Measurements from ENCODE around the gene PLOD1.

The PLOD1 gene

DNA sequence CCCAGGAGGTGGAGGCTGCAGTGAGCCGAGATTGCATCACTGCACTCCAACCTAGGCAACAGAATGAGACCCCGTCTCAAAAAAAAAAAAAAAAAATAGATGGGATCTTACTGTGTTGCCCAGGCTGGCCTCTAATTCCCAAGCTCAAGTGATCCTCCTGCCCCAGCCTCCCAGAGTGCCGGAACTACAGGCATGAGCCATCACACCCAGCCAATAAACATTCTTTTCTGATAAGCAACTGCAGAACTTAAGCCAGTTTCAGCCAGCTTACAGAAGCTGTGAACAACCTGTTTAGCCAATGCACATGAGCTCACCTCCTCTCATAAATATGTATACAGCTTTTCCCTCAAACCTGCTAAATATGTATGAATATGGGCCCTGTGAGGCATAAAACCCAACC, 81.7 kb downstream of the PLOD1 start:
- ATAC-seq = no peak
- TF ChIP-seq ZNF565 (CRISPR knock-in tag; conservative IDR thresholded peaks at IDR 0.05; ENCODE audit: low read depth) (no peak), ZFP3 (CRISPR knock-in tag; IDR thresholded peaks at IDR 0.05) (no peak), SNAI2 (CRISPR knock-in tag; IDR thresholded peaks at IDR 0.05) (no peak), ESRRG (CRISPR knock-in tag; IDR thresholded peaks at IDR 0.05) (no peak), ISL1 (CRISPR knock-in tag; IDR thresholded peaks at IDR 0.05) (no peak), ZC3H10 (CRISPR knock-in tag; IDR thresholded peaks at IDR 0.05) (no peak), TCF4 (CRISPR knock-in tag; IDR thresholded peaks at IDR 0.05; ENCODE audit: borderline replicate concordance) (no peak), TOX (CRISPR knock-in tag; IDR thresholded peaks at IDR 0.05; ENCODE audit: borderline replicate concordance) (no peak)
- TF ChIP-seq, protein P1, sequence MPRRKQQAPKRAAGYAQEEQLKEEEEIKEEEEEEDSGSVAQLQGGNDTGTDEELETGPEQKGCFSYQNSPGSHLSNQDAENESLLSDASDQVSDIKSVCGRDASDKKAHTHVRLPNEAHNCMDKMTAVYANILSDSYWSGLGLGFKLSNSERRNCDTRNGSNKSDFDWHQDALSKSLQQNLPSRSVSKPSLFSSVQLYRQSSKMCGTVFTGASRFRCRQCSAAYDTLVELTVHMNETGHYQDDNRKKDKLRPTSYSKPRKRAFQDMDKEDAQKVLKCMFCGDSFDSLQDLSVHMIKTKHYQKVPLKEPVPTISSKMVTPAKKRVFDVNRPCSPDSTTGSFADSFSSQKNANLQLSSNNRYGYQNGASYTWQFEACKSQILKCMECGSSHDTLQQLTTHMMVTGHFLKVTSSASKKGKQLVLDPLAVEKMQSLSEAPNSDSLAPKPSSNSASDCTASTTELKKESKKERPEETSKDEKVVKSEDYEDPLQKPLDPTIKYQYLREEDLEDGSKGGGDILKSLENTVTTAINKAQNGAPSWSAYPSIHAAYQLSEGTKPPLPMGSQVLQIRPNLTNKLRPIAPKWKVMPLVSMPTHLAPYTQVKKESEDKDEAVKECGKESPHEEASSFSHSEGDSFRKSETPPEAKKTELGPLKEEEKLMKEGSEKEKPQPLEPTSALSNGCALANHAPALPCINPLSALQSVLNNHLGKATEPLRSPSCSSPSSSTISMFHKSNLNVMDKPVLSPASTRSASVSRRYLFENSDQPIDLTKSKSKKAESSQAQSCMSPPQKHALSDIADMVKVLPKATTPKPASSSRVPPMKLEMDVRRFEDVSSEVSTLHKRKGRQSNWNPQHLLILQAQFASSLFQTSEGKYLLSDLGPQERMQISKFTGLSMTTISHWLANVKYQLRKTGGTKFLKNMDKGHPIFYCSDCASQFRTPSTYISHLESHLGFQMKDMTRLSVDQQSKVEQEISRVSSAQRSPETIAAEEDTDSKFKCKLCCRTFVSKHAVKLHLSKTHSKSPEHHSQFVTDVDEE (CRISPR knock-in tag; IDR thresholded peaks at IDR 0.05) = no peak
- TF ChIP-seq, protein P2, sequence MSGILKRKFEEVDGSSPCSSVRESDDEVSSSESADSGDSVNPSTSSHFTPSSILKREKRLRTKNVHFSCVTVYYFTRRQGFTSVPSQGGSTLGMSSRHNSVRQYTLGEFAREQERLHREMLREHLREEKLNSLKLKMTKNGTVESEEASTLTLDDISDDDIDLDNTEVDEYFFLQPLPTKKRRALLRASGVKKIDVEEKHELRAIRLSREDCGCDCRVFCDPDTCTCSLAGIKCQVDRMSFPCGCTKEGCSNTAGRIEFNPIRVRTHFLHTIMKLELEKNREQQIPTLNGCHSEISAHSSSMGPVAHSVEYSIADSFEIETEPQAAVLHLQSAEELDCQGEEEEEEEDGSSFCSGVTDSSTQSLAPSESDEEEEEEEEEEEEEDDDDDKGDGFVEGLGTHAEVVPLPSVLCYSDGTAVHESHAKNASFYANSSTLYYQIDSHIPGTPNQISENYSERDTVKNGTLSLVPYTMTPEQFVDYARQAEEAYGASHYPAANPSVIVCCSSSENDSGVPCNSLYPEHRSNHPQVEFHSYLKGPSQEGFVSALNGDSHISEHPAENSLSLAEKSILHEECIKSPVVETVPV (CRISPR knock-in tag; IDR thresholded peaks at IDR 0.05) = no peak

DNA sequence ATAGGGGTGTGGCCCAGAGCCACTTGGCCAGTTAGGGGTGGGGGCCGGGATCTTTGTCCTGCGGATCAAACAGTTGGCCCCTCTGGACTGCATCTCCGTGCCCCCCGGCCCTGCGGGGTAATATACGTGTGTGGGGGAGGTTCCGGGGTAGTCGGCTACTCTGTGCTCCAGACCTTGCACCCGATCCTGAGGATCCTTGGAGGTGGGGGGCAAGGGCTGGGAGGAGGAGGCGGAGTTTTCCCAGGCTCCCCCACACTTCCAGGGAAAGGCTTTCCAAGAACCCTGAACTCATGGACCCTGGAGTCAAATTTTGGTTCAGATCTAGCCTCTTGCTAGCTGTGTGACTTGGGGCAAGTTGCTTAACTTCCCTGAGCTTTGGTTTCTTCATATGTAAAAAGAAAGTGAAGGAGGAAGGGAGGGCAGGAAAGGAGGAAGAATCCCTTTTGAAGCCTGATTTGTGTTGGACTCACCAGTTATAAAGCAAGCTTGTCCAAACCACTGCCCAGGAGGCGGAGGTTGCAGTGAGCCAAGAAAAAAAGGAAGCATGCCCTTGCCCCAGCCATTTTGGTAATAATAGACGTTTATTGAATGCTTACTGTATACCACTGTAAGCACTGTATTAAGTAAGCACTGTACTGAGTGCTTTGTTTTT, 85.5 kb downstream of the PLOD1 start:
- peak; percentile 9 for ATAC-seq

DNA sequence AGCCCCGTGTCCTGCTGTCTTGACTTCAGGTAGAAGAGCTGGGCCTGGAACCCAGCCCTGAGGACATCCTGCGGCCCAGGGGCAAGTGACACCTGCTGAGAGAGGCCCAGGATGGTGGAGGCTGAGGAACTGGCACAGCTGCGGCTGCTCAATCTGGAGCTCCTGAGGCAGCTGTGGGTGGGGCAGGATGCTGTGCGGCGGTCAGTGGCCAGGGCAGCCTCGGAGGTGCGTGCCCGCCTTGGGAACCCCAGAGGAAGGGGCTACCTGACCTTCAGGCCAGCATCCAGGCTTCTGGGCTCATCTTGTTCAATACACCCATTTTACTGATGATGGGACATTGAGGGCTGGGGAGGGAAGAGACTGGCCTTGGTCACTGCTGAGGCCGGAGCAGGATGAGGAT, 87.1 kb downstream of the PLOD1 start:
- no peak for ATAC-seq
- TF ChIP-seq CSDC2 (CRISPR knock-in tag; IDR thresholded peaks at IDR 0.05) (no peak), ZFP30 (CRISPR knock-in tag; IDR thresholded peaks at IDR 0.05) (no peak), ZNF8 (CRISPR knock-in tag; IDR thresholded peaks at IDR 0.05) (no peak), PPARA (CRISPR knock-in tag; IDR thresholded peaks at IDR 0.05; ENCODE audit: borderline replicate concordance) (no peak)
- TF ChIP-seq, protein P3, sequence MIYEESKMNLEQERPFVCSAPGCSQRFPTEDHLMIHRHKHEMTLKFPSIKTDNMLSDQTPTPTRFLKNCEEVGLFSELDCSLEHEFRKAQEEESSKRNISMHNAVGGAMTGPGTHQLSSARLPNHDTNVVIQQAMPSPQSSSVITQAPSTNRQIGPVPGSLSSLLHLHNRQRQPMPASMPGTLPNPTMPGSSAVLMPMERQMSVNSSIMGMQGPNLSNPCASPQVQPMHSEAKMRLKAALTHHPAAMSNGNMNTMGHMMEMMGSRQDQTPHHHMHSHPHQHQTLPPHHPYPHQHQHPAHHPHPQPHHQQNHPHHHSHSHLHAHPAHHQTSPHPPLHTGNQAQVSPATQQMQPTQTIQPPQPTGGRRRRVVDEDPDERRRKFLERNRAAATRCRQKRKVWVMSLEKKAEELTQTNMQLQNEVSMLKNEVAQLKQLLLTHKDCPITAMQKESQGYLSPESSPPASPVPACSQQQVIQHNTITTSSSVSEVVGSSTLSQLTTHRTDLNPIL (CRISPR knock-in tag; IDR thresholded peaks at IDR 0.05; ENCODE audit: low read depth) = no peak
- TF ChIP-seq, protein P1 (CRISPR knock-in tag; IDR thresholded peaks at IDR 0.05) = no peak

More for the DNA sequence above, 85.5 kb downstream of the PLOD1 start:
- TF ChIP-seq, protein P4, sequence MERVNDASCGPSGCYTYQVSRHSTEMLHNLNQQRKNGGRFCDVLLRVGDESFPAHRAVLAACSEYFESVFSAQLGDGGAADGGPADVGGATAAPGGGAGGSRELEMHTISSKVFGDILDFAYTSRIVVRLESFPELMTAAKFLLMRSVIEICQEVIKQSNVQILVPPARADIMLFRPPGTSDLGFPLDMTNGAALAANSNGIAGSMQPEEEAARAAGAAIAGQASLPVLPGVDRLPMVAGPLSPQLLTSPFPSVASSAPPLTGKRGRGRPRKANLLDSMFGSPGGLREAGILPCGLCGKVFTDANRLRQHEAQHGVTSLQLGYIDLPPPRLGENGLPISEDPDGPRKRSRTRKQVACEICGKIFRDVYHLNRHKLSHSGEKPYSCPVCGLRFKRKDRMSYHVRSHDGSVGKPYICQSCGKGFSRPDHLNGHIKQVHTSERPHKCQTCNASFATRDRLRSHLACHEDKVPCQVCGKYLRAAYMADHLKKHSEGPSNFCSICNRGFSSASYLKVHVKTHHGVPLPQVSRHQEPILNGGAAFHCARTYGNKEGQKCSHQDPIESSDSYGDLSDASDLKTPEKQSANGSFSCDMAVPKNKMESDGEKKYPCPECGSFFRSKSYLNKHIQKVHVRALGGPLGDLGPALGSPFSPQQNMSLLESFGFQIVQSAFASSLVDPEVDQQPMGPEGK (CRISPR knock-in tag; IDR thresholded peaks at IDR 0.05; ENCODE audit: borderline replicate concordance) = no peak
- TF ChIP-seq ZNF565 (CRISPR knock-in tag; conservative IDR thresholded peaks at IDR 0.05; ENCODE audit: low read depth) = no peak
- no peak for TF ChIP-seq TCF4 (CRISPR knock-in tag; IDR thresholded peaks at IDR 0.05; ENCODE audit: borderline replicate concordance)
- TF ChIP-seq, protein P2 (CRISPR knock-in tag; IDR thresholded peaks at IDR 0.05) = no peak
- TF ChIP-seq, protein P5, sequence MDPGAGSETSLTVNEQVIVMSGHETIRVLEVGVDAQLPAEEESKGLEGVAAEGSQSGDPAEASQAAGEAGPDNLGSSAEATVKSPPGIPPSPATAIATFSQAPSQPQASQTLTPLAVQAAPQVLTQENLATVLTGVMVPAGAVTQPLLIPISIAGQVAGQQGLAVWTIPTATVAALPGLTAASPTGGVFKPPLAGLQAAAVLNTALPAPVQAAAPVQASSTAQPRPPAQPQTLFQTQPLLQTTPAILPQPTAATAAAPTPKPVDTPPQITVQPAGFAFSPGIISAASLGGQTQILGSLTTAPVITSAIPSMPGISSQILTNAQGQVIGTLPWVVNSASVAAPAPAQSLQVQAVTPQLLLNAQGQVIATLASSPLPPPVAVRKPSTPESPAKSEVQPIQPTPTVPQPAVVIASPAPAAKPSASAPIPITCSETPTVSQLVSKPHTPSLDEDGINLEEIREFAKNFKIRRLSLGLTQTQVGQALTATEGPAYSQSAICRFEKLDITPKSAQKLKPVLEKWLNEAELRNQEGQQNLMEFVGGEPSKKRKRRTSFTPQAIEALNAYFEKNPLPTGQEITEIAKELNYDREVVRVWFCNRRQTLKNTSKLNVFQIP (CRISPR knock-in tag; IDR thresholded peaks at IDR 0.05; ENCODE audit: borderline replicate concordance, low read depth) = no peak
- TF ChIP-seq, protein P3 (CRISPR knock-in tag; IDR thresholded peaks at IDR 0.05; ENCODE audit: low read depth) = no peak
- no peak for TF ChIP-seq ZNF8 (CRISPR knock-in tag; IDR thresholded peaks at IDR 0.05)
- no peak for TF ChIP-seq GLIS3 (CRISPR knock-in tag; IDR thresholded peaks at IDR 0.05)
- no peak for TF ChIP-seq ZFP30 (CRISPR knock-in tag; IDR thresholded peaks at IDR 0.05)
- no peak for TF ChIP-seq BACH2 (CRISPR knock-in tag; IDR thresholded peaks at IDR 0.05; ENCODE audit: borderline replicate concordance)

All from SK-N-SH treated with all-trans-retinoic acid at 6 μM for 48 hours (cell line).